Natural killer cell (primary cell): Measurements from ENCODE around the gene WDR45B. TPM values are rescaled to one million over a fixed set of nuclear protein-coding genes. Genes with fewer than 3 reads are reported as not detected.
"Not testable (repeated sequence)": the region's sequence is repeated elsewhere in the genome, so short reads cannot be mapped to it uniquely, and the experiment has no call there.

Experiments used
- ATAC-seq, 3 donors: fragments of 150-1000 bp in 2 of 3; fragments of 200-7000 bp in 1 of 3; cut with Tn5 transposase; 1 replicate in 1 of 3; 2 replicates in 2 of 3; pipeline ENCODE4 v1.10.0; 2021; ENCODE audit warnings: mild to moderate bottlenecking in 2 of 3, moderate library complexity in 2 of 3
- DNase-seq, 2 donors: peaks; one replicate each; pipeline versions ENCODE4 v3.0.0 to v3.0.0-alpha.2; 2013 to 2021; ENCODE audit warnings: mixed read lengths in 1 of 2
- H3K27ac ChIP-seq: one replicate; pipeline ENCODE4 v1.5.1; 2013; ENCODE audit warnings: mild to moderate bottlenecking, low read length
- H3K27me3 ChIP-seq: one replicate; pipeline ENCODE4 v1.6.1; 2013; ENCODE audit warnings: low read length; ENCODE audit not compliant: control insufficient read depth, insufficient read depth
- H3K36me3 ChIP-seq: one replicate; pipeline ENCODE4 v1.6.1; 2013; ENCODE audit warnings: low read length; ENCODE audit not compliant: control insufficient read depth, insufficient read depth
- H3K4me1 ChIP-seq: one replicate; pipeline ENCODE4 v1.6.1; 2013; ENCODE audit warnings: low read length; ENCODE audit not compliant: control insufficient read depth, insufficient read depth
- H3K4me3 ChIP-seq: one replicate; pipeline ENCODE4 v1.5.1; 2013; ENCODE audit warnings: low read length
- H3K9me3 ChIP-seq: one replicate; pipeline ENCODE4 v1.6.1; 2013; ENCODE audit warnings: low read length; ENCODE audit not compliant: control insufficient read depth, insufficient read depth
- H3K27ac Mint-ChIP-seq, 2 donors: one replicate each; pipeline ENCODE4 v1.8.0; 2022; ENCODE audit warnings: mild to moderate bottlenecking in 2 of 2, mixed read lengths in 2 of 2, moderate library complexity in 1 of 2
- H3K27me3 Mint-ChIP-seq, 2 donors: one replicate each; pipeline ENCODE4 v1.8.0; 2022; ENCODE audit warnings: low read depth in 2 of 2, mixed read lengths in 2 of 2
- H3K36me3 Mint-ChIP-seq: one replicate; pipeline ENCODE4 v1.8.0; 2022; ENCODE audit warnings: mixed read lengths
- H3K4me1 Mint-ChIP-seq, 2 donors: one replicate each; pipeline ENCODE4 v1.8.0; 2022; ENCODE audit warnings: mixed read lengths in 2 of 2
- H3K4me3 Mint-ChIP-seq: one replicate; pipeline ENCODE4 v1.8.0; 2022; ENCODE audit warnings: mild to moderate bottlenecking, moderate library complexity, mixed read lengths
- H3K9me3 Mint-ChIP-seq, 2 donors: one replicate each; pipeline ENCODE4 v1.8.0; 2022; ENCODE audit warnings: mixed read lengths in 2 of 2
- CTCF ChIP-seq: fragments of 200-600 bp; IDR thresholded peaks from one replicate; pipeline ENCODE4 v1.8.0; 2022; ENCODE audit warnings: antibody characterized with exemption
- WGBS: methylation state at CpG from one replicate; pipeline ENCODE4 v1.1.7; 2013; ENCODE audit warnings: missing lambda C conversion rate; ENCODE audit not compliant: insufficient coverage; 5-methylcytosine and 5-hydroxymethylcytosine counted together
- intact Hi-C: fragments of 100-400 bp; cut with micrococcal nuclease; formaldehyde crosslinking; loops from one replicate; pipeline ENCODE4 v1.14.2; 2022
- total RNA-seq, 4 donors: library from RNA; stranded (reverse); fragments of 120-200 nt in 1 of 4; gene quantifications; one replicate each; pipeline versions ENCODE4 v1.2.3 to v1.2.4, GENCODE V29; 2013 to 2022

The WDR45B gene
- total RNA-seq, 3 donors from 2014 or later (not counting 1 experiment from before 2014, with no cell fraction given): 81.8 to 112 (median 94.6) TPM

GRCh38 chr17:82582213-82582612 is 66.0 kb downstream of the WDR45B start:
- Mint-ChIP-seq H3K27ac (no peak overlapping the region), H3K27me3 (no peaks in the 10 kb centered on the region)

GRCh38 chr17:82579969-82580368 is 68.3 kb downstream of the WDR45B start:
- not testable (repeated sequence) for H3K36me3 Mint-ChIP-seq, H3K4me3 ChIP-seq, H3K4me1 ChIP-seq, H3K9me3 ChIP-seq, ATAC-seq, H3K27me3 Mint-ChIP-seq, H3K27ac ChIP-seq, DNase-seq, H3K27ac Mint-ChIP-seq, H3K4me1 Mint-ChIP-seq, H3K9me3 Mint-ChIP-seq, H3K27me3 ChIP-seq, H3K4me3 Mint-ChIP-seq
- intact Hi-C loops: loop anchor here (5.0 kb wide), 1 partner anchor 53 kb away; no protein-coding TSS in a partner anchor
- peaks cover 32% of the 10 kb centered on the region for H3K36me3 ChIP-seq
- WGBS: 94% methylated on average over 4 of the region's 4 CpGs

More at GRCh38 chr17:82582213-82582612, 66.0 kb downstream of the WDR45B start:
- H3K4me1 Mint-ChIP-seq: no peaks in the 10 kb centered on the region
- 95% methylated on average over 8 of the region's 8 CpGs for WGBS
- no peak for ATAC-seq
- Histone ChIP-seq H3K9me3 (no peaks in the 10 kb centered on the region), H3K27ac (no peak overlapping the region), H3K36me3 (peaks cover 29% of the 10 kb centered on the region), H3K4me3 (no peak overlapping the region), H3K27me3 (no peaks in the 10 kb centered on the region), H3K4me1 (no peaks in the 10 kb centered on the region)
- H3K4me3 Mint-ChIP-seq: no peak overlapping the region
- TF ChIP-seq CTCF: no peak
- no peaks in the 10 kb centered on the region for H3K9me3 Mint-ChIP-seq
- peaks cover 5% of the 10 kb centered on the region for H3K36me3 Mint-ChIP-seq
- no peak for DNase-seq
- intact Hi-C loops: no loop called here

- Mint-ChIP-seq H3K9me3 (no peaks in the 10 kb centered on the region), H3K4me3 (no peak overlapping the region), H3K27ac (no peak overlapping the region), H3K36me3 (no peaks in the 10 kb centered on the region), H3K4me1 (peaks cover 0 to 5% of the 10 kb centered on the region in 2 donors), H3K27me3 (no peaks in the 10 kb centered on the region)
- no peak for ATAC-seq
- TF ChIP-seq CTCF: no peak
- Histone ChIP-seq H3K27ac (no peak overlapping the region), H3K4me1 (no peaks in the 10 kb centered on the region), H3K36me3 (peaks cover 36% of the 10 kb centered on the region), H3K4me3 (no peak overlapping the region), H3K9me3 (no peaks in the 10 kb centered on the region), H3K27me3 (no peaks in the 10 kb centered on the region)
- intact Hi-C loops: loop anchor here (5.0 kb wide), 1 partner anchor 50 kb away; no protein-coding TSS in a partner anchor
- DNase-seq: no peak
- WGBS: 95% methylated on average over 18 of the region's 18 CpGs
These were observed 70.9 kb downstream of the WDR45B start for GRCh38 chr17:82577300-82577699.

GRCh38 chr17:82575581-82576221 is 72.5 kb downstream of the WDR45B start:
- H3K27ac Mint-ChIP-seq, H3K4me1 Mint-ChIP-seq, H3K9me3 Mint-ChIP-seq, H3K4me3 Mint-ChIP-seq, H3K4me1 ChIP-seq, H3K27ac ChIP-seq, H3K4me3 ChIP-seq, DNase-seq, H3K36me3 Mint-ChIP-seq, H3K27me3 ChIP-seq, H3K9me3 ChIP-seq, H3K27me3 Mint-ChIP-seq: not testable (repeated sequence)
- WGBS: 97% methylated on average over 31 of the region's 52 CpGs
- ATAC-seq: peak in 1 of 3 donors; percentile 67
- H3K36me3 ChIP-seq: peaks cover 42% of the 10 kb centered on the region
- intact Hi-C loops: loop anchor here (5.0 kb wide), 1 partner anchor 48 kb away; no protein-coding TSS in a partner anchor
